LNCAP (cell line): ENCODE results near the gene OR51B4.

Source experiments
- CTCF ChIP-seq: fragments of 450-650 bp; IDR thresholded peaks from 2 replicates; pipeline ENCODE4 v1.5.1; 2017; ENCODE audit warnings: mild to moderate bottlenecking

Gene OR51B4

GRCh38 chr11:5283882-5284281 is 17.9 kb downstream of the OR51B4 start:
- TF ChIP-seq CTCF: no peak

GRCh38 chr11:5283086-5283485 is 18.7 kb downstream of the OR51B4 start:
- no peak for TF ChIP-seq CTCF

GRCh38 chr11:5282628-5283027 is 19.1 kb downstream of the OR51B4 start:
- no peak for TF ChIP-seq CTCF

GRCh38 chr11:5281596-5281995 is 20.1 kb downstream of the OR51B4 start:
- no peak for TF ChIP-seq CTCF

- no peak for TF ChIP-seq CTCF
Observed at GRCh38 chr11:5280582-5281102, 21.1 kb downstream of the OR51B4 start.

GRCh38 chr11:5279471-5280090 is 22.2 kb downstream of the OR51B4 start:
- TF ChIP-seq CTCF: no peak

- no peak for TF ChIP-seq CTCF
Observed at GRCh38 chr11:5277807-5278382, 23.9 kb downstream of the OR51B4 start.

GRCh38 chr11:5276697-5277096 is 25.0 kb downstream of the OR51B4 start:
- TF ChIP-seq CTCF: no peak
